Uterus (tissue), 4 donors: ENCODE data around the gene TAOK3. TPM values are rescaled to one million over a fixed set of nuclear protein-coding genes. Genes with fewer than 3 reads are reported as not detected.

Experiments
- DNase-seq, 2 donors: peaks; one replicate each; pipeline ENCODE4 v3.0.0-alpha.2; 2019 to 2020
- H3K27ac ChIP-seq, 2 donors: fragments of 200-600 bp; sonication (generic); 1 replicate in 1 of 2; 2 replicates in 1 of 2; pipeline ENCODE4 v1.5.1; 2016 to 2018
- H3K27me3 ChIP-seq, 2 donors: fragments of 200-600 bp; sonication (generic); one replicate each; pipeline ENCODE4 v1.5.1; 2018 to 2019; ENCODE audit warnings: control low read depth in 1 of 2
- H3K36me3 ChIP-seq, 2 donors: fragments of 200-600 bp; sonication (generic); one replicate each; pipeline ENCODE4 v1.5.1; 2019; ENCODE audit warnings: control low read depth in 1 of 2
- H3K4me1 ChIP-seq, 2 donors: fragments of 200-600 bp; sonication (generic); one replicate each; pipeline ENCODE4 v1.5.1; 2018 to 2019; ENCODE audit warnings: control low read depth in 1 of 2
- H3K4me3 ChIP-seq, 2 donors: fragments of 200-600 bp; sonication (generic); 1 replicate in 1 of 2; 2 replicates in 1 of 2; pipeline ENCODE4 v1.5.1; 2018 to 2019; ENCODE audit warnings: mild to moderate bottlenecking in 1 of 2
- H3K9me3 ChIP-seq, 2 donors: fragments of 200-600 bp; sonication (generic); one replicate each; pipeline ENCODE4 v1.5.1; 2019; ENCODE audit warnings: control low read depth in 1 of 2
- CTCF ChIP-seq, 4 experiments: fragments of 200-600 bp in 2 of 4; fragments of 450-650 bp in 2 of 4; sonication (generic) in 2 of 4; IDR thresholded peaks; one replicate each; pipeline ENCODE4 v1.5.1; 2016 to 2019; ENCODE audit warnings: antibody characterized with exemption in 4 of 4, mild to moderate bottlenecking in 2 of 4, moderate library complexity in 1 of 4
- POLR2A ChIP-seq, 2 donors: fragments of 450-650 bp; IDR thresholded peaks; one replicate each; pipeline ENCODE4 v1.6.1; 2016; ENCODE audit warnings: antibody characterized with exemption in 2 of 2, mild to moderate bottlenecking in 1 of 2, moderate library complexity in 1 of 2
- intact Hi-C: fragments of 100-400 bp; cut with DNase I; formaldehyde crosslinking; loops from one replicate; pipeline ENCODE4 v1.15.1; 2023; ENCODE audit warnings: low total_unique reads
- total RNA-seq, 4 donors: library from RNA; depleted of rRNA in 3 of 4; stranded (reverse); fragments of >200 nt in 3 of 4; gene quantifications; one replicate each; pipeline versions ENCODE4 v1.1.0 to v1.2.4, GENCODE V29; 2014 to 2023
- donor health status: DM: yes; HTN: yes; CAD: no.

TAOK3 gene
- total RNA-seq, 4 donors from 2014 or later, result 14.9 to 35.1 (median 24.8) TPM

- Histone ChIP-seq H3K9me3 (no peaks in the 10 kb centered on the region), H3K36me3 (no peaks in the 10 kb centered on the region), H3K4me1 (no peaks in the 10 kb centered on the region), H3K4me3 (no peak overlapping the region), H3K27ac (no peak overlapping the region), H3K27me3 (no peaks in the 10 kb centered on the region)
- no peak for DNase-seq
- intact Hi-C loops, result no loop called here
- TF ChIP-seq CTCF (IDR thresholded peaks at IDR 0.05) (no peak), POLR2A (IDR thresholded peaks at IDR 0.05) (no peak)
Measured at GRCh38 chr12:118271770-118272417, 100.8 kb downstream of the TAOK3 start.

- TF ChIP-seq CTCF (IDR thresholded peaks at IDR 0.05) (no peak), POLR2A (IDR thresholded peaks at IDR 0.05) (no peak)
- no peaks in the 10 kb centered on the region for H3K9me3 ChIP-seq
- no peak overlapping the region for H3K27ac ChIP-seq
- intact Hi-C loops, result no loop called here
- H3K36me3 ChIP-seq, result no peaks in the 10 kb centered on the region
- DNase-seq, result no peak
- H3K4me1 ChIP-seq, result no peaks in the 10 kb centered on the region
- no peak overlapping the region for H3K4me3 ChIP-seq
- H3K27me3 ChIP-seq, result no peaks in the 10 kb centered on the region
Measured at GRCh38 chr12:118271183-118271582, 101.5 kb downstream of the TAOK3 start.

GRCh38 chr12:118269806-118270205 lies 102.9 kb downstream of the TAOK3 start:
- H3K27ac ChIP-seq, result no peak overlapping the region
- no peaks in the 10 kb centered on the region for H3K4me1 ChIP-seq
- H3K9me3 ChIP-seq, result no peaks in the 10 kb centered on the region
- intact Hi-C loops, result no loop called here
- no peak for DNase-seq
- TF ChIP-seq CTCF (IDR thresholded peaks at IDR 0.05), result no peak
- TF ChIP-seq POLR2A (IDR thresholded peaks at IDR 0.05), result no peak
- H3K36me3 ChIP-seq, result no peaks in the 10 kb centered on the region
- no peaks in the 10 kb centered on the region for H3K27me3 ChIP-seq
- H3K4me3 ChIP-seq, result no peak overlapping the region

GRCh38 chr12:118259079-118259478 lies 113.6 kb downstream of the TAOK3 start:
- no peaks in the 10 kb centered on the region for H3K36me3 ChIP-seq
- no peak overlapping the region for H3K4me3 ChIP-seq
- H3K9me3 ChIP-seq, result no peaks in the 10 kb centered on the region
- no peaks in the 10 kb centered on the region for H3K27me3 ChIP-seq
- intact Hi-C loops, result no loop called here
- H3K27ac ChIP-seq, result no peak overlapping the region
- TF ChIP-seq POLR2A (IDR thresholded peaks at IDR 0.05) (no peak), CTCF (IDR thresholded peaks at IDR 0.05) (no peak)
- no peaks in the 10 kb centered on the region for H3K4me1 ChIP-seq
- no peak for DNase-seq

- no peaks in the 10 kb centered on the region for H3K36me3 ChIP-seq
- no peaks in the 10 kb centered on the region for H3K27me3 ChIP-seq
- no peaks in the 10 kb centered on the region for H3K9me3 ChIP-seq
- no peak for TF ChIP-seq POLR2A (IDR thresholded peaks at IDR 0.05)
- no peak for TF ChIP-seq CTCF (IDR thresholded peaks at IDR 0.05)
- H3K4me3 ChIP-seq, result no peak overlapping the region
- no peak for DNase-seq
- H3K4me1 ChIP-seq, result no peaks in the 10 kb centered on the region
- intact Hi-C loops, result no loop called here
- no peak overlapping the region for H3K27ac ChIP-seq
Measured at GRCh38 chr12:118256352-118256751, 116.4 kb downstream of the TAOK3 start.
